ENCODE measurements around the gene SEC11A.

The SEC11A gene

GRCh38 chr15:84657748-84658079, 58.2 kb downstream of the SEC11A start:
- TF ChIP-seq CTCF (IDR thresholded peaks at IDR 0.05; ENCODE audit: extremely low read depth, missing control alignments): no peak

GRCh38 chr15:84656972-84657371, 59.0 kb downstream of the SEC11A start:
- no peak for TF ChIP-seq CTCF (IDR thresholded peaks at IDR 0.05; ENCODE audit: extremely low read depth, missing control alignments)
- DNase-seq (ENCODE audit: low spot score): no peak

More at GRCh38 chr15:84657748-84658079, 58.2 kb downstream of the SEC11A start:
- DNase-seq (ENCODE audit: low spot score): no peak

GRCh38 chr15:84654689-84655453, 61.1 kb downstream of the SEC11A start:
- peak; percentile 78 for DNase-seq (ENCODE audit: low spot score)
- peak; percentile 51 for TF ChIP-seq CTCF (IDR thresholded peaks at IDR 0.05; ENCODE audit: extremely low read depth, missing control alignments)

GRCh38 chr15:84653910-84654688, 61.8 kb downstream of the SEC11A start, which contains the start of gene WDR73:
TSS of gene WDR73 (minus strand) at chr15:84654283. CDS start at chr15:84654274, 9 bp downstream.
- peak; percentile 94 for DNase-seq (ENCODE audit: low spot score)
- no peak for TF ChIP-seq CTCF (IDR thresholded peaks at IDR 0.05; ENCODE audit: extremely low read depth, missing control alignments)

GRCh38 chr15:84653584-84653909, 62.4 kb downstream of the SEC11A start:
- DNase-seq (ENCODE audit: low spot score): no peak
- no peak for TF ChIP-seq CTCF (IDR thresholded peaks at IDR 0.05; ENCODE audit: extremely low read depth, missing control alignments)

GRCh38 chr15:84649706-84650105, 66.2 kb downstream of the SEC11A start:
- no peak for DNase-seq (ENCODE audit: low spot score)
- TF ChIP-seq CTCF (IDR thresholded peaks at IDR 0.05; ENCODE audit: extremely low read depth, missing control alignments): no peak

- no peak for TF ChIP-seq CTCF (IDR thresholded peaks at IDR 0.05; ENCODE audit: extremely low read depth, missing control alignments)
- DNase-seq (ENCODE audit: low spot score): no peak
Observed at GRCh38 chr15:84648539-84648938, 67.4 kb downstream of the SEC11A start.

Measured in GM20000 (cell line).